ENCODE results near the gene ING1.

The ING1 gene

GRCh38 chr13:110734561-110734960 lies 21.1 kb downstream of the ING1 start:
- Histone ChIP-seq H3K4me2 (ENCODE audit: low read length) (no peak overlapping the region), H4K20me1 (ENCODE audit: insufficient read depth, low read length) (no peaks in the 10 kb centered on the region), H3K9me3 (ENCODE audit: insufficient read depth, low read length) (no peaks in the 10 kb centered on the region; the same call in 1 of the 2 replicates), H3K4me1 (ENCODE audit: low read length) (peaks cover 8% of the 10 kb centered on the region; the same call in 1 of the 2 replicates), H3K27ac (ENCODE audit: low read length) (no peak overlapping the region), H3K79me2 (ENCODE audit: low read length) (no peaks in the 10 kb centered on the region), H3K27me3 (ENCODE audit: low read depth, low read length) (no peaks in the 10 kb centered on the region), H2AFZ (ENCODE audit: low read depth, low read length) (no peak overlapping the region), H3K9ac (ENCODE audit: low read length) (no peak overlapping the region), H3K36me3 (replicated peaks; ENCODE audit: low read depth, low read length) (no peaks in the 10 kb centered on the region), H3K4me3 (ENCODE audit: low read length) (no peak overlapping the region)
- TF ChIP-seq EZH2phosphoT487 (IDR thresholded peaks at IDR 0.05; ENCODE audit: low read depth) (no peak), CTCF (IDR thresholded peaks at IDR 0.05; ENCODE audit: low read depth, low read length) (no peak)

- Histone ChIP-seq H3K9me3 (ENCODE audit: insufficient read depth, low read length) (no peaks in the 10 kb centered on the region; the same call in 1 of the 2 replicates), H3K4me2 (ENCODE audit: low read length) (no peak overlapping the region), H4K20me1 (ENCODE audit: insufficient read depth, low read length) (no peaks in the 10 kb centered on the region), H3K27me3 (ENCODE audit: low read depth, low read length) (no peaks in the 10 kb centered on the region), H2AFZ (ENCODE audit: low read depth, low read length) (no peak overlapping the region), H3K79me2 (ENCODE audit: low read length) (no peaks in the 10 kb centered on the region), H3K9ac (ENCODE audit: low read length) (no peak overlapping the region), H3K36me3 (replicated peaks; ENCODE audit: low read depth, low read length) (no peaks in the 10 kb centered on the region), H3K4me3 (ENCODE audit: low read length) (no peak overlapping the region), H3K27ac (ENCODE audit: low read length) (no peak overlapping the region), H3K4me1 (ENCODE audit: low read length) (peaks cover 8% of the 10 kb centered on the region; the same call in 1 of the 2 replicates)
- TF ChIP-seq CTCF (IDR thresholded peaks at IDR 0.05; ENCODE audit: low read depth, low read length) (no peak), EZH2phosphoT487 (IDR thresholded peaks at IDR 0.05; ENCODE audit: low read depth) (no peak)
Observed at GRCh38 chr13:110737555-110737954, 24.1 kb downstream of the ING1 start.

- Histone ChIP-seq H3K79me2 (ENCODE audit: low read length) (no peaks in the 10 kb centered on the region), H3K4me1 (ENCODE audit: low read length) (no peaks in the 10 kb centered on the region), H2AFZ (ENCODE audit: low read depth, low read length) (no peak overlapping the region), H3K27me3 (ENCODE audit: low read depth, low read length) (no peaks in the 10 kb centered on the region), H3K9ac (ENCODE audit: low read length) (no peak overlapping the region), H4K20me1 (ENCODE audit: insufficient read depth, low read length) (no peaks in the 10 kb centered on the region), H3K9me3 (ENCODE audit: insufficient read depth, low read length) (no peaks in the 10 kb centered on the region; the same call in 1 of the 2 replicates), H3K27ac (ENCODE audit: low read length) (no peak overlapping the region), H3K4me3 (ENCODE audit: low read length) (no peak overlapping the region), H3K36me3 (replicated peaks; ENCODE audit: low read depth, low read length) (no peaks in the 10 kb centered on the region), H3K4me2 (ENCODE audit: low read length) (no peak overlapping the region)
- TF ChIP-seq EZH2phosphoT487 (IDR thresholded peaks at IDR 0.05; ENCODE audit: low read depth) (no peak), CTCF (IDR thresholded peaks at IDR 0.05; ENCODE audit: low read depth, low read length) (no peak)
Observed at GRCh38 chr13:110743687-110744086, 30.2 kb downstream of the ING1 start.

GRCh38 chr13:110746438-110746837 lies 32.9 kb downstream of the ING1 start:
- Histone ChIP-seq H3K79me2 (ENCODE audit: low read length) (no peaks in the 10 kb centered on the region), H3K4me1 (ENCODE audit: low read length) (no peaks in the 10 kb centered on the region), H3K9me3 (ENCODE audit: insufficient read depth, low read length) (peaks cover 5% of the 10 kb centered on the region), H2AFZ (ENCODE audit: low read depth, low read length) (no peak overlapping the region), H4K20me1 (ENCODE audit: insufficient read depth, low read length) (no peaks in the 10 kb centered on the region), H3K27ac (ENCODE audit: low read length) (no peak overlapping the region), H3K4me3 (ENCODE audit: low read length) (no peak overlapping the region), H3K36me3 (replicated peaks; ENCODE audit: low read depth, low read length) (no peaks in the 10 kb centered on the region), H3K9ac (ENCODE audit: low read length) (no peak overlapping the region), H3K4me2 (ENCODE audit: low read length) (no peak overlapping the region), H3K27me3 (ENCODE audit: low read depth, low read length) (no peaks in the 10 kb centered on the region)
- TF ChIP-seq CTCF (IDR thresholded peaks at IDR 0.05; ENCODE audit: low read depth, low read length) (no peak), EZH2phosphoT487 (IDR thresholded peaks at IDR 0.05; ENCODE audit: low read depth) (no peak)

All from OCI-LY3 (cell line).